Keratinocyte (primary cell): Measurements from ENCODE around the gene SLC7A4.
"Not testable (repeated sequence)": the region's sequence is repeated elsewhere in the genome, so short reads cannot be mapped to it uniquely, and the experiment has no call there.

Source experiments
- EZH2 ChIP-seq: IDR thresholded peaks from one replicate; pipeline ENCODE4 v1.6.1; 2012; ENCODE audit warnings: inconsistent platforms, mild to moderate bottlenecking, low read length, moderate library complexity
- TF ChIP-seq, protein P1 (sequence below), 3 experiments: IDR thresholded peaks in 1 of 3; conservative IDR thresholded peaks in 1 of 3; optimal IDR thresholded peaks in 1 of 3; 2 replicates in 2 of 3; 3 replicates in 1 of 3; pipeline versions ENCODE3 to v1.5.1; 2011; ENCODE audit warnings: low read length in 3 of 3, mild to moderate bottlenecking in 3 of 3, moderate library complexity in 2 of 3, control low read depth in 1 of 3, inconsistent platforms in 1 of 3; ENCODE audit not compliant: insufficient read depth in 2 of 3; ENCODE audit errors: extremely low read depth in 1 of 3

DNA sequence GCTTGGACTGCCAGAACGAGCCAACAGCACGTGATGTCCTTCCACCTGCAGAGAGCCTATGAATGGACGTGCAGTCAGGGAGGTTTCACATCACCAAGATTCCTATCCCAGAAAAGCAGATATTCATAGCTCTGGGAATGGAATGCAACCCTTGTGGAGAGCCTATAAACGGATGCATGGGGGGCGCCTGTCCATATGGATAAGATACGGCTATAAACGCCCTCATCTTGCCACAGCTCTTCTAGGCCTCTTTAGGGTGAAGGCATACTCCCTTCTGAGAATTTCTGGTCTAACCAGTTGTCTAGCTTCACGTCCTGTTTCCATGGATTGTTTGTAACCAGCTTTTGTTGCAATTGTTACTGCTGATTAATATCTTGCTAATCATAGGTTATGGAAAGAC is 39.4 kb upstream of the SLC7A4 start:
- TF ChIP-seq, protein P1, sequence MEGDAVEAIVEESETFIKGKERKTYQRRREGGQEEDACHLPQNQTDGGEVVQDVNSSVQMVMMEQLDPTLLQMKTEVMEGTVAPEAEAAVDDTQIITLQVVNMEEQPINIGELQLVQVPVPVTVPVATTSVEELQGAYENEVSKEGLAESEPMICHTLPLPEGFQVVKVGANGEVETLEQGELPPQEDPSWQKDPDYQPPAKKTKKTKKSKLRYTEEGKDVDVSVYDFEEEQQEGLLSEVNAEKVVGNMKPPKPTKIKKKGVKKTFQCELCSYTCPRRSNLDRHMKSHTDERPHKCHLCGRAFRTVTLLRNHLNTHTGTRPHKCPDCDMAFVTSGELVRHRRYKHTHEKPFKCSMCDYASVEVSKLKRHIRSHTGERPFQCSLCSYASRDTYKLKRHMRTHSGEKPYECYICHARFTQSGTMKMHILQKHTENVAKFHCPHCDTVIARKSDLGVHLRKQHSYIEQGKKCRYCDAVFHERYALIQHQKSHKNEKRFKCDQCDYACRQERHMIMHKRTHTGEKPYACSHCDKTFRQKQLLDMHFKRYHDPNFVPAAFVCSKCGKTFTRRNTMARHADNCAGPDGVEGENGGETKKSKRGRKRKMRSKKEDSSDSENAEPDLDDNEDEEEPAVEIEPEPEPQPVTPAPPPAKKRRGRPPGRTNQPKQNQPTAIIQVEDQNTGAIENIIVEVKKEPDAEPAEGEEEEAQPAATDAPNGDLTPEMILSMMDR (optimal IDR thresholded peaks at IDR 0.05 in 1 of 3, IDR thresholded peaks at IDR 0.05 in 1 of 3, conservative IDR thresholded peaks at IDR 0.05 in 1 of 3; ENCODE audit: extremely low read depth in 1 of 3, insufficient read depth in 2 of 3, low read length in 3 of 3) = not testable (repeated sequence)
- not testable (repeated sequence) for TF ChIP-seq EZH2
